H1 (cell line): ENCODE data around the gene TRIM44. TPM values are rescaled to one million over a fixed set of nuclear protein-coding genes. Genes with fewer than 3 reads are reported as not detected.
"Not testable (repeated sequence)": the region's sequence is repeated elsewhere in the genome, so short reads cannot be mapped to it uniquely, and the experiment has no call there.

Experiments
- CTCF ChIA-PET: fragments of 300-600 bp; sonication (Branson Sonifier 250); formaldehyde crosslinking; loops from one replicate; lab custom pipeline; 2021; ENCODE audit not compliant: partially characterized antibody; lab: Charles Lee
- POLR2A ChIA-PET: fragments of 300-600 bp; sonication (Branson Sonifier 250); formaldehyde crosslinking; loops from one replicate; lab custom pipeline; 2021; ENCODE audit warnings: inconsistent platforms; ENCODE audit not compliant: partially characterized antibody; lab: Charles Lee
- DNase-seq, 2 experiments: peaks; one replicate each; pipeline versions ENCODE4 v3.0.0 to v3.0.0-alpha.2; 2010 to 2022; ENCODE audit warnings: low spot score in 2 of 2, low read depth in 1 of 2, mixed read lengths in 1 of 2
- FAIRE-seq: peaks from 2 replicates; lab custom pipeline; 2011; peaks lifted over from hg19 to GRCh38; lab: Jason Lieb, UNC
- H2AFZ ChIP-seq: 2 replicates; pipeline ENCODE4 v1.8.1; 2012; ENCODE audit warnings: low read length, inconsistent platforms
- H2AK5ac ChIP-seq: 2 replicates; pipeline ENCODE4 v1.6.1; 2013; ENCODE audit warnings: low read depth, low read length
- H2BK120ac ChIP-seq: replicated peaks from 2 replicates; pipeline ENCODE3; 2013; ENCODE audit warnings: low read depth, low read length, inconsistent platforms
- H2BK12ac ChIP-seq: 2 replicates; pipeline ENCODE4 v1.6.1; 2013; ENCODE audit warnings: low read depth, low read length
- H2BK15ac ChIP-seq: 2 replicates; pipeline ENCODE4 v1.6.1; 2013; ENCODE audit warnings: low read length
- H2BK20ac ChIP-seq: 2 replicates; pipeline ENCODE4 v1.6.1; 2013; ENCODE audit warnings: low read length
- H2BK5ac ChIP-seq: 2 replicates; pipeline ENCODE4 v1.6.1; 2013; ENCODE audit warnings: low read depth, low read length
- H3K14ac ChIP-seq: 2 replicates; pipeline ENCODE4 v1.6.1; 2013; ENCODE audit warnings: inconsistent platforms; ENCODE audit not compliant: insufficient read length
- H3K18ac ChIP-seq: 2 replicates; pipeline ENCODE4 v1.6.1; 2013; ENCODE audit warnings: low read length; ENCODE audit errors: extremely low read depth
- H3K23ac ChIP-seq: 2 replicates; pipeline ENCODE4 v1.6.1; 2013; ENCODE audit warnings: inconsistent platforms; ENCODE audit not compliant: insufficient read length
- H3K23me2 ChIP-seq: 2 replicates; pipeline ENCODE4 v1.6.1; 2013; ENCODE audit warnings: low read depth, low read length
- H3K27ac ChIP-seq: 2 replicates; pipeline ENCODE4 v1.6.1; 2011; ENCODE audit warnings: low read depth, low read length, inconsistent platforms
- H3K27me3 ChIP-seq, 4 experiments: replicated peaks in 1 of 4; 1 replicate in 1 of 4; 2 replicates in 3 of 4; pipeline versions ENCODE4 v1.6.1 to v1.8.1; 2011 to 2013; ENCODE audit warnings: low read length in 3 of 4, mild to moderate bottlenecking in 3 of 4, inconsistent platforms in 2 of 4, mixed read lengths in 2 of 4, moderate library complexity in 1 of 4; ENCODE audit not compliant: control insufficient read depth in 3 of 4, insufficient read depth in 3 of 4; ENCODE audit errors: extremely low read depth in 1 of 4
- H3K36me3 ChIP-seq, 4 experiments: 2 replicates each; pipeline versions ENCODE4 v1.6.1 to v1.8.1; 2011 to 2013; ENCODE audit warnings: mild to moderate bottlenecking in 4 of 4, low read length in 3 of 4, moderate library complexity in 2 of 4, control low read depth in 1 of 4, inconsistent platforms in 1 of 4; ENCODE audit not compliant: insufficient read depth in 4 of 4, control insufficient read depth in 2 of 4
- H3K4ac ChIP-seq: replicated peaks from 2 replicates; pipeline ENCODE3; 2013; ENCODE audit warnings: low read length, low read depth, mixed read lengths, inconsistent platforms; ENCODE audit not compliant: insufficient read length
- H3K4me1 ChIP-seq, 4 experiments: replicated peaks in 1 of 4; 1 replicate in 1 of 4; 2 replicates in 3 of 4; pipeline versions ENCODE4 v1.6.1 to v1.8.1; 2011 to 2013; ENCODE audit warnings: low read length in 3 of 4, inconsistent platforms in 2 of 4, mixed read lengths in 1 of 4; ENCODE audit not compliant: insufficient read depth in 4 of 4, control insufficient read depth in 3 of 4
- H3K4me2 ChIP-seq, 2 experiments: 2 replicates each; pipeline versions ENCODE4 v1.6.1 to v1.8.1; 2011 to 2013; ENCODE audit warnings: low read depth in 2 of 2, low read length in 2 of 2, control low read depth in 1 of 2, inconsistent platforms in 1 of 2, mild to moderate bottlenecking in 1 of 2; ENCODE audit not compliant: insufficient read depth in 1 of 2
- H3K4me3 ChIP-seq, 4 experiments: fragments of 200-600, 300-600 bp in 1 of 4; sonication (generic), shearing (Covaris generic), sonication (Bioruptor Twin) in 1 of 4; 2 replicates each; pipeline versions ENCODE4 v1.5.1 to v1.8.1; 2011 to 2016; ENCODE audit warnings: low read length in 4 of 4, low read depth in 3 of 4, control low read depth in 2 of 4, inconsistent platforms in 2 of 4, mild to moderate bottlenecking in 2 of 4, mixed read lengths in 1 of 4, moderate library complexity in 1 of 4; ENCODE audit not compliant: insufficient read depth in 2 of 4; ENCODE audit errors: extremely low read depth in 1 of 4
- H3K56ac ChIP-seq: replicated peaks from 2 replicates; pipeline ENCODE3; 2013; ENCODE audit warnings: low read depth, mild to moderate bottlenecking, mixed read lengths, low read length, inconsistent platforms; ENCODE audit not compliant: insufficient read length
- H3K79me1 ChIP-seq: 2 replicates; pipeline ENCODE4 v1.6.1; 2013; ENCODE audit warnings: low read depth, low read length, control low read depth
- H3K79me2 ChIP-seq, 2 experiments: 2 replicates each; pipeline versions ENCODE4 v1.6.1 to v1.8.1; 2012 to 2013; ENCODE audit warnings: low read length in 2 of 2, mild to moderate bottlenecking in 2 of 2, inconsistent platforms in 1 of 2; ENCODE audit not compliant: insufficient read depth in 2 of 2, control insufficient read depth in 1 of 2
- H3K9ac ChIP-seq, 4 experiments: replicated peaks in 1 of 4; 1 replicate in 1 of 4; 2 replicates in 3 of 4; pipeline versions ENCODE4 v1.6.1 to v1.8.1; 2011 to 2013; ENCODE audit warnings: low read depth in 3 of 4, low read length in 3 of 4, control low read depth in 2 of 4, mild to moderate bottlenecking in 2 of 4, moderate library complexity in 2 of 4, inconsistent platforms in 1 of 4; ENCODE audit errors: extremely low read depth in 1 of 4
- H3K9me3 ChIP-seq, 2 experiments: 2 replicates each; pipeline versions ENCODE4 v1.6.1 to v1.8.1; 2012 to 2013; ENCODE audit warnings: mild to moderate bottlenecking in 2 of 2, moderate library complexity in 2 of 2, control low read depth in 1 of 2, inconsistent platforms in 1 of 2, low read depth in 1 of 2, low read length in 1 of 2, mixed read lengths in 1 of 2; ENCODE audit not compliant: insufficient read depth in 2 of 2
- H4K20me1 ChIP-seq, 2 experiments: replicated peaks in 1 of 2; 2 replicates each; pipeline versions ENCODE3 to v1.8.1; 2011 to 2013; ENCODE audit warnings: inconsistent platforms in 2 of 2, low read length in 2 of 2, mild to moderate bottlenecking in 1 of 2; ENCODE audit not compliant: insufficient read depth in 2 of 2, control insufficient read depth in 1 of 2
- H4K5ac ChIP-seq: 2 replicates; pipeline ENCODE4 v1.6.1; 2013; ENCODE audit warnings: low read length, low read depth, mixed read lengths, inconsistent platforms; ENCODE audit not compliant: insufficient read length
- H4K8ac ChIP-seq: 2 replicates; pipeline ENCODE4 v1.8.0; 2013; ENCODE audit warnings: mild to moderate bottlenecking, moderate library complexity, low read length, inconsistent platforms; ENCODE audit not compliant: insufficient read depth; ENCODE audit errors: extremely low read depth
- H4K91ac ChIP-seq: replicated peaks from 2 replicates; pipeline ENCODE3; 2013; ENCODE audit warnings: low read length, mixed read lengths, inconsistent platforms; ENCODE audit not compliant: insufficient read length
- WGBS, 2 experiments: shearing (Covaris generic) in 1 of 2; methylation state at CpG; one replicate each; pipeline versions ENCODE4 v1.1.6 to v1.1.7; 2013 to 2015; ENCODE audit warnings: low lambda C conversion rate in 2 of 2, mixed read lengths in 2 of 2, inconsistent platforms in 1 of 2, low coverage in 1 of 2, missing lambda C conversion rate in 1 of 2; ENCODE audit not compliant: insufficient replicate concordance in 2 of 2, insufficient coverage in 1 of 2, insufficient read length in 1 of 2; ENCODE audit errors: extremely low coverage in 1 of 2, missing lambda C conversion rate in 1 of 2; 5-methylcytosine and 5-hydroxymethylcytosine counted together
- polyA plus RNA-seq, 7 experiments: library from polyadenylated mRNA; depleted of rRNA in 3 of 7; stranded (reverse) in 5 of 7; unstranded in 2 of 7; fragments of >200 nt in 5 of 7; fragments of 200-250 nt in 2 of 7; gene quantifications; 1 replicate in 5 of 7; 2 replicates in 1 of 7; 4 replicates in 1 of 7; pipeline versions ENCODE4 v1.2.1 to v1.2.3, GENCODE V29; 2011 to 2013; ENCODE audit warnings: missing spikeins in 2 of 7, mixed read lengths in 2 of 7
- total RNA-seq: library from RNA; stranded (reverse); fragmentation: NEBNext Ultra II Directional; extraction: Animal tissue kit (Norgen Biotek cat#: 25700); gene quantifications from 2 replicates; pipeline ENCODE4 v1.2.1, GENCODE V29; 2021

Gene TRIM44
- total and polyA plus RNA-seq, 2 of the 8 experiments (the other 6 are each of a cell fraction or from before 2014, with no cell fraction given): 13.9 to 34.4 TPM

- H2BK120ac ChIP-seq, FAIRE-seq, H3K4me3 ChIP-seq, H4K20me1 ChIP-seq, H3K27ac ChIP-seq, H2BK5ac ChIP-seq, H3K79me1 ChIP-seq, H3K4me2 ChIP-seq, H3K23me2 ChIP-seq, H2BK20ac ChIP-seq, H3K14ac ChIP-seq, H4K8ac ChIP-seq, H3K79me2 ChIP-seq, H3K36me3 ChIP-seq, H2BK12ac ChIP-seq, H3K9me3 ChIP-seq, H4K5ac ChIP-seq, H3K18ac ChIP-seq, H3K9ac ChIP-seq, H3K27me3 ChIP-seq, H2BK15ac ChIP-seq, H3K4ac ChIP-seq, H3K23ac ChIP-seq, POLR2A ChIA-PET, H3K4me1 ChIP-seq, H2AK5ac ChIP-seq, H3K56ac ChIP-seq, H4K91ac ChIP-seq, H2AFZ ChIP-seq: not testable (repeated sequence)
- WGBS, 2 experiments: 100% methylated on average over 3 of the region's 3 CpGs; no CpG with 5 or more reads in 1 of the 2 experiments
- peak in 1 of 2 experiments; percentile 24 for DNase-seq
- CTCF ChIA-PET: interaction anchor here (0.6 to 2.0 kb wide), 5 partner anchors 10 to 209 kb away, joined by 3 to 7 read pairs (median 4); no protein-coding TSS in a partner anchor
Measured at GRCh38 chr11:35860194-35860593, 197.6 kb downstream of the TRIM44 start.
